GM06990 (cell line): ENCODE data around the gene DRD3.

ENCODE experiments used
- DNase-seq: peaks from one replicate; pipeline ENCODE4 v3.0.0-alpha.2; 2011; ENCODE audit not compliant: insufficient read length; ENCODE audit errors: extremely low read depth
- H3K27me3 ChIP-seq: replicated peaks from 2 replicates; pipeline ENCODE4 v1.6.0; 2011; ENCODE audit warnings: low read length; ENCODE audit not compliant: control insufficient read depth, insufficient read depth
- H3K36me3 ChIP-seq: 2 replicates; pipeline ENCODE4 v1.5.1; 2011; ENCODE audit warnings: low read length; ENCODE audit not compliant: control insufficient read depth, insufficient read depth
- H3K4me3 ChIP-seq: replicated peaks from 2 replicates; pipeline ENCODE4 v1.5.1; 2011; ENCODE audit warnings: low read depth, mild to moderate bottlenecking, control low read depth, low read length
- TF ChIP-seq, protein P1 (sequence below): IDR thresholded peaks from 2 replicates; pipeline ENCODE4 v1.5.1; 2011; ENCODE audit warnings: low read length, control low read depth, mild to moderate bottlenecking, inconsistent platforms; ENCODE audit not compliant: insufficient read depth, poor library complexity, severe bottlenecking

The DRD3 gene

DNA sequence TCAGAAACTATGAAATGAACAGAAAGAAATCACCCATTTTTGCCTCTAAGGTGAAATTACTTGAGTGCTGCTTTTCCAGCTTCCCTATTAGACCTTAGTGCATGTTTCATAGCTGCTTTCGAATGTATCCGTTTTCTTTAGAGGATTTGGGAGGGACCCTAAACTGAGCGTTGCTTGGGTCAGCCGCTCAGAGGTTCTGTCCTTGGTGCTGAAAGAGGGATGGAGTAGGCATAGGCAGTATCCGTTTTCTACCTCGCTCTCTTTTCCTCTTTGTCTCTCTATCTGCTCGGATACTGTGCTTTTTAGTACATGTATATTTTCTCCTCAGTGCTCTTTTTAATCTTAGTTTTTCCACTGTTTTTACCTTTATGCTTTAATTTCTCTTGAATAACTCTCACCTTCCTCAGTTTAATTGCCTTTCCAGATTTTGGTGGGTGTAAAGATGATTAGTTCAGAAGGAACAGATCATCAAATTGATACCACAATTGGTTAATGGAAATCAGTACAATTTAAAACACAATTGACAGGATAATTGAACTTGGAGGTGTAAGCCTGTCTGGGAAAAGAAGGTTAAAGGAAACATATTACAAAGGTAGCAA, at the start of gene DRD3:
Gene DRD3 (minus strand): TSS at position 283 of the 599 bp plus-strand sequence. CDS start 7,060 bp downstream, outside the sequence.
- no peak for DNase-seq
- TF ChIP-seq, protein P1, sequence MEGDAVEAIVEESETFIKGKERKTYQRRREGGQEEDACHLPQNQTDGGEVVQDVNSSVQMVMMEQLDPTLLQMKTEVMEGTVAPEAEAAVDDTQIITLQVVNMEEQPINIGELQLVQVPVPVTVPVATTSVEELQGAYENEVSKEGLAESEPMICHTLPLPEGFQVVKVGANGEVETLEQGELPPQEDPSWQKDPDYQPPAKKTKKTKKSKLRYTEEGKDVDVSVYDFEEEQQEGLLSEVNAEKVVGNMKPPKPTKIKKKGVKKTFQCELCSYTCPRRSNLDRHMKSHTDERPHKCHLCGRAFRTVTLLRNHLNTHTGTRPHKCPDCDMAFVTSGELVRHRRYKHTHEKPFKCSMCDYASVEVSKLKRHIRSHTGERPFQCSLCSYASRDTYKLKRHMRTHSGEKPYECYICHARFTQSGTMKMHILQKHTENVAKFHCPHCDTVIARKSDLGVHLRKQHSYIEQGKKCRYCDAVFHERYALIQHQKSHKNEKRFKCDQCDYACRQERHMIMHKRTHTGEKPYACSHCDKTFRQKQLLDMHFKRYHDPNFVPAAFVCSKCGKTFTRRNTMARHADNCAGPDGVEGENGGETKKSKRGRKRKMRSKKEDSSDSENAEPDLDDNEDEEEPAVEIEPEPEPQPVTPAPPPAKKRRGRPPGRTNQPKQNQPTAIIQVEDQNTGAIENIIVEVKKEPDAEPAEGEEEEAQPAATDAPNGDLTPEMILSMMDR: no peak
- H3K4me3 ChIP-seq: no peak within 1 kb of the TSS
- no peaks in the 10 kb centered on the region; the same call in none of the 2 replicates for H3K27me3 ChIP-seq
- no peaks in the 10 kb centered on the region for H3K36me3 ChIP-seq

DNA sequence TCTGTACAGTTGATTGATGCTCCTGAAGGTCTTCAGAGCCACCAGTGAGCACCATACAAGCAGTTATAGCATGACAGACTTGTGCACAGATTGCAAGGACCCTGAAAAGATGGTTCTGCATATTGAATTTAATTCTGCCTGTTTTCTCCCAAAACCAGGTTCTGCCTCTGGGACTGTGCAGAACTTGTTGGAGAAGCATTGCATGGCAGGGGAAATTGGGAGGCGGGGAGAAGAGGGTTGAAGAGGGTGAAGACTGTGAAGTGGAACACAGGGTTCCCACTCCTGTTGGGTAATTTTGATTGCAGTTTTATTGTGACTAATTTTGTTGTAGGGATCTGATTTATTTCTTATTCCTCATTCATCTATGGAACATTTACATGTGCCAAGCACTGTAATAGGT, 48.2 kb upstream of the DRD3 start:
- TF ChIP-seq, protein P1: no peak
- H3K27me3 ChIP-seq: no peaks in the 10 kb centered on the region
- H3K36me3 ChIP-seq: no peaks in the 10 kb centered on the region
- no peak overlapping the region for H3K4me3 ChIP-seq
- DNase-seq: no peak

DNA sequence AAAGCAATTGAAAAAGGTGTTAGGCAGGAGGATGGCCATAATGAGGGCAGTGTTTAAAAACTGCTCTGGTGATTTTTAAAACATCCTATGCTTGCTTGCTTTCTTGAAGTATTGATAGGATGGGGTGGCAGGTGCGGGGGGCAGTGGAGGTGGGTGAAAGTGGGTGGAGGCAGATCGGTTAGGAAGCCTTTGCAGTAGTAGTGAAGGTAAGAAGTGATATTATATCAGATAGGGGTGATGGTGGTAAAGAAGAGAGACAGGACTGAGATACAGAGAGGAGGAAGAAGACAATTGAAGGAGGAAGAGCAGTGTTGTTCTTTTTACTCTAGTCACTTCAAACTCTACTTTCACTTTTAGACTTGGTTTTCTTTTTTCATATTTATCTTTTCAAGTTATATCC, 47.5 kb upstream of the DRD3 start:
- Histone ChIP-seq H3K36me3 (no peaks in the 10 kb centered on the region), H3K4me3 (no peak overlapping the region), H3K27me3 (no peaks in the 10 kb centered on the region)
- TF ChIP-seq, protein P1: no peak
- DNase-seq: no peak

DNA sequence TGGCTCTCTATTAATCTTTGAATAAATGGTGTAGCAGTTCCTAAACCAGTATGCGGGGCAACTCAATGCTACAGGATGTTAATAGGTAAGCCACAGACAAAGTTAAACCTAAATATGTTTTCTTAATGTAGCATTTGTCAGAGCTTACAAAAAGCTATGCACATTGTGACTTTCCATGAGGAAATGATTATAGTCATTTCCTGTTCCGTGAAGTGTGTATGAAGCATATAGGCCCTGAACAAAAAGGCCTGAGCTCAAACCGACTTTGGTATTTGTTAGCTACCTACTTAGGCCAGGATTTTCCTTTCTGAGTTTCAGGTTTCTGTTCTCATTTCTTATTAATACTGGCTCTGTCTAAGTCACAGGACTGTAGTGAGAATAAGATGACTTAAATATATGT, 44.3 kb upstream of the DRD3 start:
- Histone ChIP-seq H3K36me3 (no peaks in the 10 kb centered on the region), H3K4me3 (no peak overlapping the region), H3K27me3 (no peaks in the 10 kb centered on the region)
- peak; percentile 42 for DNase-seq
- TF ChIP-seq, protein P1: no peak

DNA sequence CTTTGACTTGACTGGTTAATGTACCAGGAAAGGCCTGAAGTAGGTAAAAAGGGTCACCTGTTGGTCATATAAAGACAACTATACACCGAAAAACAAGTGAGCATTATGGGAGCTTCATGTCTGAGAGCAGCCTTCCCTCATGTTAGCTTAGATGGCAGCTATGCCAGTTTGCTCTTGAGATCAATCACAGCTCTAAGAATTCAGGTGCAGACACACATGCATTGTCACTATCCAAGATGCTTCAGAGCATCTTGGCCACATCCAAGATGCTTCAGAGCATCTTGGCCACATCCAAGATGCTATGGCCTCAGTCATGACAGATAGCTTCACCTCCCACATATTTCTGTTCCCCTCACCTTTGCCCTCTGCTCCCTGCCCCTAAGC, 43.0 kb upstream of the DRD3 start:
- H3K4me3 ChIP-seq: no peak overlapping the region
- no peaks in the 10 kb centered on the region for H3K27me3 ChIP-seq
- TF ChIP-seq, protein P1: no peak
- H3K36me3 ChIP-seq: no peaks in the 10 kb centered on the region
- DNase-seq: no peak
